CD14-positive monocyte (primary cell): ENCODE measurements around the gene ZCWPW1. TPM values are rescaled to one million over a fixed set of nuclear protein-coding genes. Genes with fewer than 3 reads are reported as not detected.

ENCODE experiments used
- DNase-seq, 3 donors: peaks; one replicate each; pipeline ENCODE4 v3.0.0-alpha.2; 2011 to 2022
- H2AFZ ChIP-seq: 2 replicates; pipeline ENCODE4 v1.6.0; 2012; ENCODE audit warnings: mild to moderate bottlenecking, low read depth, low read length, inconsistent platforms; ENCODE audit not compliant: insufficient read depth, poor library complexity, severe bottlenecking
- H3K27ac ChIP-seq, 2 donors: 1 replicate in 1 of 2; 2 replicates in 1 of 2; pipeline ENCODE4 v1.5.1; 2012 to 2013; ENCODE audit warnings: low read length in 2 of 2, control low read depth in 1 of 2, inconsistent platforms in 1 of 2, low read depth in 1 of 2, mild to moderate bottlenecking in 1 of 2
- H3K27me3 ChIP-seq, 2 donors: one replicate each; pipeline versions ENCODE4 v1.6.0 to v1.6.1; 2011 to 2013; ENCODE audit warnings: low read length in 2 of 2; ENCODE audit not compliant: control insufficient read depth in 2 of 2, insufficient read depth in 2 of 2
- H3K36me3 ChIP-seq, 2 donors: replicated peaks in 1 of 2; 1 replicate in 1 of 2; 2 replicates in 1 of 2; pipeline versions ENCODE4 v1.5.1 to v1.6.1; 2012 to 2013; ENCODE audit warnings: low read length in 2 of 2, control low read depth in 1 of 2, inconsistent platforms in 1 of 2, mild to moderate bottlenecking in 1 of 2; ENCODE audit not compliant: insufficient read depth in 2 of 2, control insufficient read depth in 1 of 2
- H3K4me1 ChIP-seq, 2 donors: 1 replicate in 1 of 2; 2 replicates in 1 of 2; pipeline versions ENCODE4 v1.5.1 to v1.6.1; 2012 to 2013; ENCODE audit warnings: low read length in 2 of 2, control low read depth in 1 of 2, inconsistent platforms in 1 of 2, mild to moderate bottlenecking in 1 of 2, moderate library complexity in 1 of 2; ENCODE audit not compliant: insufficient read depth in 2 of 2, control insufficient read depth in 1 of 2
- H3K4me2 ChIP-seq: replicated peaks from 2 replicates; pipeline ENCODE3; 2012; ENCODE audit warnings: low read length, moderate library complexity, mild to moderate bottlenecking; ENCODE audit not compliant: poor library complexity, severe bottlenecking; ENCODE audit errors: extremely low read depth
- H3K4me3 ChIP-seq, 3 experiments: fragments of 200-600 bp in 1 of 3; sonication (generic) in 1 of 3; replicated peaks in 1 of 3; 1 replicate in 2 of 3; 2 replicates in 1 of 3; pipeline ENCODE4 v1.5.1; 2011 to 2013; ENCODE audit warnings: low read length in 3 of 3, mild to moderate bottlenecking in 3 of 3, control low read depth in 2 of 3, low read depth in 2 of 3, inconsistent platforms in 1 of 3, moderate library complexity in 1 of 3
- H3K79me2 ChIP-seq: 2 replicates; pipeline ENCODE4 v1.6.0; 2012; ENCODE audit warnings: mild to moderate bottlenecking, control low read depth, inconsistent platforms, low read length, moderate library complexity; ENCODE audit not compliant: insufficient read depth
- H3K9ac ChIP-seq: 2 replicates; pipeline ENCODE4 v1.6.0; 2017; ENCODE audit warnings: low read length, mild to moderate bottlenecking; ENCODE audit not compliant: insufficient read depth, poor library complexity, severe bottlenecking
- H3K9me3 ChIP-seq, 2 donors: replicated peaks in 1 of 2; 1 replicate in 1 of 2; 2 replicates in 1 of 2; pipeline versions ENCODE4 v1.5.1 to v1.6.1; 2012 to 2013; ENCODE audit warnings: low read length in 2 of 2, control low read depth in 1 of 2; ENCODE audit not compliant: control insufficient read depth in 1 of 2, insufficient read depth in 1 of 2
- H4K20me1 ChIP-seq: 2 replicates; pipeline ENCODE4 v1.6.0; 2012; ENCODE audit warnings: mild to moderate bottlenecking, low read length, control low read depth, moderate library complexity; ENCODE audit not compliant: insufficient read depth
- H3K27ac Mint-ChIP-seq, 7 donors: one replicate each; pipeline ENCODE4 v1.8.0; 2020; ENCODE audit warnings: mild to moderate bottlenecking in 7 of 7, mixed read lengths in 7 of 7, moderate library complexity in 6 of 7, inconsistent platforms in 2 of 7
- H3K27me3 Mint-ChIP-seq, 3 donors: one replicate each; pipeline ENCODE4 v1.8.0; 2021 to 2022; ENCODE audit warnings: low read depth in 3 of 3, mild to moderate bottlenecking in 3 of 3, mixed read lengths in 3 of 3, moderate library complexity in 3 of 3, inconsistent platforms in 1 of 3
- H3K36me3 Mint-ChIP-seq, 2 donors: one replicate each; pipeline ENCODE4 v1.8.0; 2020; ENCODE audit warnings: mixed read lengths in 2 of 2, inconsistent platforms in 1 of 2, mild to moderate bottlenecking in 1 of 2
- H3K4me1 Mint-ChIP-seq: one replicate; pipeline ENCODE4 v1.8.0; 2020; ENCODE audit warnings: mild to moderate bottlenecking, mixed read lengths
- H3K4me3 Mint-ChIP-seq, 2 donors: one replicate each; pipeline ENCODE4 v1.8.0; 2020; ENCODE audit warnings: mild to moderate bottlenecking in 2 of 2, mixed read lengths in 2 of 2, moderate library complexity in 1 of 2
- H3K9me3 Mint-ChIP-seq, 7 donors: one replicate each; pipeline ENCODE4 v1.8.0; 2020 to 2022; ENCODE audit warnings: mixed read lengths in 7 of 7, mild to moderate bottlenecking in 6 of 7, moderate library complexity in 6 of 7, inconsistent platforms in 2 of 7
- CTCF ChIP-seq: fragments of 200-600 bp; IDR thresholded peaks from one replicate; pipeline ENCODE4 v1.8.0; 2022; ENCODE audit warnings: antibody characterized with exemption, mild to moderate bottlenecking
- WGBS: methylation state at CpG from one replicate; pipeline ENCODE4 v1.1.5; 2013; ENCODE audit warnings: missing lambda C conversion rate; ENCODE audit not compliant: insufficient coverage; 5-methylcytosine and 5-hydroxymethylcytosine counted together
- intact Hi-C, 2 donors: fragments of 100-400 bp; cut with micrococcal nuclease; formaldehyde crosslinking; loops; one replicate each; pipeline versions ENCODE4 v1.15.0 to v1.15.1; 2023
- polyA plus RNA-seq, 3 donors: library from polyadenylated mRNA; depleted of rRNA in 1 of 3; unstranded in 2 of 3; stranded (reverse) in 1 of 3; fragments of 300-500 nt in 2 of 3; fragments of >200 nt in 1 of 3; fragmentation: Illumina TruSeq in 2 of 3; gene quantifications; 1 replicate in 2 of 3; 2 replicates in 1 of 3; pipeline ENCODE4 v1.2.3, GENCODE V29; 2012 to 2021

Gene ZCWPW1
- polyA plus RNA-seq, 3 donors, result 0.60 to 1.9 (median 1.2) TPM

- intact Hi-C loops, result no loop called here
- Histone ChIP-seq H3K9me3 (no peaks in the 10 kb centered on the region), H3K27ac (peak overlapping the region; percentile 98 to 99), H4K20me1 (no peaks in the 10 kb centered on the region), H3K79me2 (peaks cover 46% of the 10 kb centered on the region), H3K27me3 (no peaks in the 10 kb centered on the region), H3K4me2 (peak overlapping the region; percentile 29), H3K4me1 (peaks cover 83 to 85% of the 10 kb centered on the region in 2 donors), H2AFZ (no peak overlapping the region), H3K4me3 (peak overlapping the region in 1 of 3 experiments; percentile 43), H3K9ac (peak overlapping the region; percentile 55), H3K36me3 (peaks cover 3 to 10% of the 10 kb centered on the region in 2 donors)
- H3K27ac Mint-ChIP-seq, result peak overlapping the region; percentile 99 to 100 (median 99)
- H3K9me3 Mint-ChIP-seq, result no peaks in the 10 kb centered on the region
- no peak for TF ChIP-seq CTCF
- peak overlapping the region in 1 of 2 donors; percentile 35 for H3K4me3 Mint-ChIP-seq
- peaks cover 0 to 5% (median 0%) of the 10 kb centered on the region in 3 donors for H3K27me3 Mint-ChIP-seq
- 33% methylated on average over 8 of the region's 12 CpGs for WGBS
- H3K4me1 Mint-ChIP-seq, result peaks cover 85% of the 10 kb centered on the region
- DNase-seq, result peak in 2 of 3 donors; percentile 51 to 64
- H3K36me3 Mint-ChIP-seq, result peaks cover 16 to 21% of the 10 kb centered on the region in 2 donors
These were observed 60.6 kb downstream of the ZCWPW1 start for GRCh38 chr7:100367676-100368613.

- H3K27me3 ChIP-seq, result no peaks in the 10 kb centered on the region
- Mint-ChIP-seq H3K27me3 (peaks cover 0 to 5% (median 0%) of the 10 kb centered on the region in 3 donors), H3K27ac (peak overlapping the region; percentile 99 to 100 (median 99)), H3K36me3 (peaks cover 22 to 28% of the 10 kb centered on the region in 2 donors), H3K4me3 (peak overlapping the region in 1 of 2 donors; percentile 47), H3K9me3 (no peaks in the 10 kb centered on the region), H3K4me1 (peaks cover 78% of the 10 kb centered on the region)
- H3K4me1 ChIP-seq, result peaks cover 76 to 78% of the 10 kb centered on the region in 2 donors
- intact Hi-C loops, result no loop called here
- peak overlapping the region; percentile 96 to 99 for H3K27ac ChIP-seq
- H2AFZ ChIP-seq, result no peak overlapping the region
- WGBS, result 89% methylated on average over 4 of the region's 8 CpGs
- no peak for TF ChIP-seq CTCF
- no peaks in the 10 kb centered on the region for H4K20me1 ChIP-seq
- H3K9me3 ChIP-seq, result no peaks in the 10 kb centered on the region
- peaks cover 5 to 17% of the 10 kb centered on the region in 2 donors for H3K36me3 ChIP-seq
- H3K4me3 ChIP-seq, result peak overlapping the region in 1 of 3 experiments; percentile 43
- peak overlapping the region; percentile 29 for H3K4me2 ChIP-seq
- no peak for DNase-seq
- no peak overlapping the region for H3K9ac ChIP-seq
- H3K79me2 ChIP-seq, result peaks cover 42% of the 10 kb centered on the region
These were observed 61.3 kb downstream of the ZCWPW1 start for GRCh38 chr7:100367251-100367620.
